K562 (cell line): ENCODE results near the gene C22orf31. TPM values are rescaled to one million over a fixed set of nuclear protein-coding genes. Genes with fewer than 3 reads are reported as not detected.
A peak's percentile ranks its signal among the peaks of the same experiment; 100 is the strongest.

Experiments
- BACH1 ChIP-seq: fragments of 200-800 bp; sonication (Bioruptor generic); IDR thresholded peaks from 2 replicates; pipeline ENCODE4 v1.6.1; 2016; ENCODE audit warnings: missing genetic modification characterization, missing compliant biosample characterization
- COPS2 ChIP-seq: fragments of 450-650 bp; conservative IDR thresholded peaks from 2 replicates; pipeline ENCODE4 v1.6.1; 2016; ENCODE audit warnings: mild to moderate bottlenecking, moderate library complexity
- IRF9 ChIP-seq: fragments of 450-650 bp; IDR thresholded peaks from 2 replicates; pipeline ENCODE4 v1.6.1; 2016; ENCODE audit warnings: missing biosample characterization, missing genetic modification characterization
- LEF1 ChIP-seq: fragments of 450-650 bp; IDR thresholded peaks from 2 replicates; pipeline ENCODE4 v1.6.1; 2016; ENCODE audit warnings: mild to moderate bottlenecking
- NCOA2 ChIP-seq, 2 experiments: fragments of 450-650 bp; IDR thresholded peaks; 2 replicates each; pipeline ENCODE4 v1.6.1; 2018; ENCODE audit warnings: mild to moderate bottlenecking in 2 of 2, moderate library complexity in 1 of 2; ENCODE audit not compliant: partially characterized antibody in 2 of 2
- POLR2B ChIP-seq: fragments of 450-650 bp; IDR thresholded peaks from 2 replicates; pipeline ENCODE4 v1.6.1; 2018; ENCODE audit warnings: low read depth; ENCODE audit not compliant: partially characterized antibody
- REST ChIP-seq, 2 experiments: fragments of 450-650 bp; formaldehyde crosslinking in 1 of 2; IDR thresholded peaks; 2 replicates each; pipeline versions ENCODE4 v1.4.0 to v1.6.1; 2014 to 2020; ENCODE audit warnings: mild to moderate bottlenecking in 2 of 2, borderline replicate concordance in 1 of 2, low read depth in 1 of 2
- SNRNP70 ChIP-seq: fragments of 200-400 bp; formaldehyde crosslinking; optimal IDR thresholded peaks from 2 replicates; pipeline ENCODE3; 2017; ENCODE audit warnings: low read depth, low read length
- ZBTB5 ChIP-seq: fragments of 450-650 bp; IDR thresholded peaks from 2 replicates; pipeline ENCODE4 v1.6.1; 2017; ENCODE audit warnings: antibody characterized with exemption
- ZNF146 ChIP-seq: IDR thresholded peaks from one replicate; pipeline ENCODE4 v1.6.1; 2018; ENCODE audit warnings: missing compliant biosample characterization; ENCODE audit not compliant: unreplicated experiment
- ZNF408 ChIP-seq: fragments of 250-450 bp; sonication (Bioruptor Pico); IDR thresholded peaks from 2 replicates; pipeline ENCODE4 v1.4.0; 2020; ENCODE audit warnings: low read depth, mild to moderate bottlenecking, moderate library complexity
- ZNF551 ChIP-seq: fragments of 250-450 bp; sonication (Bioruptor Pico); IDR thresholded peaks from 2 replicates; pipeline ENCODE4 v1.5.0; 2021; ENCODE audit warnings: mild to moderate bottlenecking, moderate library complexity
- ZNF639 ChIP-seq, 2 experiments: fragments of 200-800 bp in 1 of 2; sonication (Bioruptor generic) in 1 of 2; sonication (generic) in 1 of 2; formaldehyde crosslinking in 1 of 2; IDR thresholded peaks in 1 of 2; conservative IDR thresholded peaks in 1 of 2; 2 replicates each; pipeline versions ENCODE4 v1.5.0 to v1.6.1; 2016 to 2020; ENCODE audit warnings: missing compliant biosample characterization in 1 of 2, missing genetic modification characterization in 1 of 2, missing genetic modification reagents in 1 of 2
- polyA plus RNA-seq, 8 experiments: library from polyadenylated mRNA; depleted of rRNA in 4 of 8; stranded (reverse) in 5 of 8; unstranded in 3 of 8; fragments of >200 nt; fragmentation: Nextera tagmentation in 2 of 8; fragmentation: Illumina TruSeq in 1 of 8; extraction: Ambion mirVana in 2 of 8; extraction: Trizol in 1 of 8; gene quantifications; 2 replicates each; pipeline versions ENCODE4 v1.2.1 to v1.2.3, GENCODE V29; 2011 to 2014; ENCODE audit warnings: inconsistent platforms in 1 of 8, missing spikeins in 1 of 8
- total RNA-seq, 7 experiments: library from RNA; depleted of rRNA in 6 of 7; stranded (reverse); fragments of >200 nt in 6 of 7; fragmentation: Illumina TruSeq in 2 of 7; extraction: Trizol in 2 of 7; gene quantifications; 2 replicates each; pipeline versions ENCODE4 v1.2.1 to v1.2.3, GENCODE V29; 2011 to 2021; ENCODE audit warnings: low replicate concordance in 1 of 7

C22orf31 gene
- total and polyA plus RNA-seq, 9 of the 15 experiments (the other 6 are each of a cell fraction or from before 2014, with no cell fraction given), result not detected

GRCh38 chr22:29083933-29084591, 22.4 kb upstream of the C22orf31 start (continued):
- TF ChIP-seq REST (IDR thresholded peaks at IDR 0.05; ENCODE audit: borderline replicate concordance), result peak; percentile 21; the same call in 1 of the 2 replicates
- TF ChIP-seq REST (CRISPR knock-in tag; IDR thresholded peaks at IDR 0.05; ENCODE audit: low read depth), result no peak
- TF ChIP-seq COPS2, result no peak
- no peak for TF ChIP-seq SNRNP70
- TF ChIP-seq BACH1, result peak; percentile 81; the same call in 1 of the 2 replicates
- TF ChIP-seq POLR2B, result no peak
- TF ChIP-seq ZNF551, result no peak
- no peak for TF ChIP-seq LEF1
- TF ChIP-seq ZNF146, result no peak
- TF ChIP-seq ZNF639 (CRISPR knock-in tag; conservative IDR thresholded peaks at IDR 0.05 in 1 of 2, IDR thresholded peaks at IDR 0.05 in 1 of 2), result peak in 1 of 2 experiments; percentile 71; a peak in 1 of 4 replicates
- no peak for TF ChIP-seq NCOA2 (IDR thresholded peaks at IDR 0.05; ENCODE audit: partially characterized antibody in 2 of 2)
- peak; percentile 81 for TF ChIP-seq ZBTB5
- TF ChIP-seq IRF9 (tag), result no peak
- TF ChIP-seq ZNF408 (CRISPR knock-in tag), result no peak
